ENCODE measurements around the gene ETNK2. TPM values are rescaled to one million over a fixed set of nuclear protein-coding genes. Genes with fewer than 3 reads are reported as not detected.

Gene ETNK2
- total RNA-seq = 10 to 100 TPM; 15.8 to 18.0 TPM
- polyA plus RNA-seq = 10 to 100 TPM; 10.1 to 13.0 TPM
- long read RNA-seq, donor 1, transcript ETNK2-203 (8 exons, 2,434 nt) = major isoform, 42 of 66 reads
- long read RNA-seq, donor 1, partial matches to known transcripts = 2 of 66 reads
- long read RNA-seq, donor 1, other reads (novel, unspliced or antisense) = 19 of 66 reads
- long read RNA-seq, donor 2, transcript ETNK2-203 (8 exons, 2,434 nt) = major isoform, 5 of 12 reads
- long read RNA-seq, donor 2, partial matches to known transcripts = 2 of 12 reads
- long read RNA-seq, donor 2, other reads (novel, unspliced or antisense) = 5 of 12 reads

- DNase-seq (peak; percentile 78 to 92), ATAC-seq (ENCODE audit: low FRiP score) (peak; percentile 67)
- Histone ChIP-seq H3K36me3 (ENCODE audit: control insufficient read depth in 1 of 2, insufficient read depth in 2 of 2, low read length in 1 of 2) (no peaks in the 10 kb centered on the region), H3K4me3 (ENCODE audit: low read length in 2 of 2) (peak within 1 kb of the TSS; percentile 67 to 87), H3K27me3 (ENCODE audit: control insufficient read depth in 1 of 2, insufficient read depth in 2 of 2, low read length in 1 of 2) (no peaks in the 10 kb centered on the region), H3K4me1 (ENCODE audit: control insufficient read depth in 1 of 2, insufficient read depth in 2 of 2, low read length in 2 of 2) (peaks cover 0 to 1% of the 10 kb centered on the region in 2 donors), H3K27ac (ENCODE audit: low read depth in 1 of 2, low read length in 2 of 2) (peak within 1 kb of the TSS in 1 of 2 donors; percentile 77), H3K9me3 (ENCODE audit: control insufficient read depth, low read length) (no peaks in the 10 kb centered on the region)
- intact Hi-C loops (cut with DNase I) = no loop called here
- 0 to 1% methylated on average over 35 to 94 of the region's 94 CpGs for WGBS, 2 donors
Observed at GRCh38 chr1:204151552-204152309, at the start of gene ETNK2. TSS of gene ETNK2 (minus strand) at chr1:204152044. CDS start at chr1:204151852, 192 bp downstream.

GRCh38 chr1:204201348-204202040 is 49.6 kb upstream of the ETNK2 start:
- Histone ChIP-seq H3K36me3 (ENCODE audit: control insufficient read depth in 1 of 2, insufficient read depth in 2 of 2, low read length in 1 of 2) (no peaks in the 10 kb centered on the region), H3K4me1 (ENCODE audit: control insufficient read depth in 1 of 2, insufficient read depth in 2 of 2, low read length in 2 of 2) (no peaks in the 10 kb centered on the region), H3K9me3 (ENCODE audit: control insufficient read depth, low read length) (no peaks in the 10 kb centered on the region), H3K27me3 (ENCODE audit: control insufficient read depth in 1 of 2, insufficient read depth in 2 of 2, low read length in 1 of 2) (no peaks in the 10 kb centered on the region), H3K27ac (ENCODE audit: low read depth in 1 of 2, low read length in 2 of 2) (no peak overlapping the region), H3K4me3 (ENCODE audit: low read length in 2 of 2) (no peak overlapping the region)
- 89 to 91% methylated on average over 12 of the region's 12 CpGs for WGBS, 2 donors
- ATAC-seq (ENCODE audit: low FRiP score) = no peak
- peak in 1 of 2 donors; percentile 47 for DNase-seq
- intact Hi-C loops (cut with DNase I) = no loop called here

- Histone ChIP-seq H3K27ac (ENCODE audit: low read depth in 1 of 2, low read length in 2 of 2) (no peak overlapping the region), H3K4me3 (ENCODE audit: low read length in 2 of 2) (no peak overlapping the region), H3K9me3 (ENCODE audit: control insufficient read depth, low read length) (no peaks in the 10 kb centered on the region), H3K4me1 (ENCODE audit: control insufficient read depth in 1 of 2, insufficient read depth in 2 of 2, low read length in 2 of 2) (no peaks in the 10 kb centered on the region), H3K27me3 (ENCODE audit: control insufficient read depth in 1 of 2, insufficient read depth in 2 of 2, low read length in 1 of 2) (no peaks in the 10 kb centered on the region), H3K36me3 (ENCODE audit: control insufficient read depth in 1 of 2, insufficient read depth in 2 of 2, low read length in 1 of 2) (no peaks in the 10 kb centered on the region)
- intact Hi-C loops (cut with DNase I) = no loop called here
- 69 to 78% methylated on average over 9 of the region's 9 CpGs for WGBS, 2 donors
- ATAC-seq (ENCODE audit: low FRiP score) = no peak
- DNase-seq = no peak
Observed at GRCh38 chr1:204199579-204199978, 47.7 kb upstream of the ETNK2 start.

- Histone ChIP-seq H3K9me3 (ENCODE audit: control insufficient read depth, low read length) (no peaks in the 10 kb centered on the region), H3K27me3 (ENCODE audit: control insufficient read depth in 1 of 2, insufficient read depth in 2 of 2, low read length in 1 of 2) (no peaks in the 10 kb centered on the region), H3K4me1 (ENCODE audit: control insufficient read depth in 1 of 2, insufficient read depth in 2 of 2, low read length in 2 of 2) (no peaks in the 10 kb centered on the region), H3K36me3 (ENCODE audit: control insufficient read depth in 1 of 2, insufficient read depth in 2 of 2, low read length in 1 of 2) (no peaks in the 10 kb centered on the region), H3K27ac (ENCODE audit: low read depth in 1 of 2, low read length in 2 of 2) (no peak overlapping the region), H3K4me3 (ENCODE audit: low read length in 2 of 2) (no peak overlapping the region)
- intact Hi-C loops (cut with DNase I) = no loop called here
- DNase-seq (no peak), ATAC-seq (ENCODE audit: low FRiP score) (no peak)
- WGBS, 2 donors = 54 to 59% methylated on average over 18 of the region's 18 CpGs
Observed at GRCh38 chr1:204198348-204199340, 46.8 kb upstream of the ETNK2 start.

GRCh38 chr1:204197068-204197467 is 45.2 kb upstream of the ETNK2 start:
- intact Hi-C loops (cut with DNase I) = no loop called here
- no peaks in the 10 kb centered on the region for H3K4me1 ChIP-seq (ENCODE audit: control insufficient read depth in 1 of 2, insufficient read depth in 2 of 2, low read length in 2 of 2)

GRCh38 chr1:204196068-204196795 is 44.4 kb upstream of the ETNK2 start, which contains the start of gene KISS1:
TSS of gene KISS1 (minus strand) at chr1:204196491. CDS start at chr1:204192876, 3,615 bp downstream.
- no peaks in the 10 kb centered on the region for H3K36me3 ChIP-seq (ENCODE audit: control insufficient read depth in 1 of 2, insufficient read depth in 2 of 2, low read length in 1 of 2)
- intact Hi-C loops (cut with DNase I) = no loop called here
- H3K27me3 ChIP-seq (ENCODE audit: control insufficient read depth in 1 of 2, insufficient read depth in 2 of 2, low read length in 1 of 2) = no peaks in the 10 kb centered on the region
- ATAC-seq (ENCODE audit: low FRiP score) (no peak), DNase-seq (no peak)
- WGBS, 2 donors = 46 to 51% methylated on average over 18 of the region's 18 CpGs
- no peak within 1 kb of the TSS for H3K27ac ChIP-seq (ENCODE audit: low read depth in 1 of 2, low read length in 2 of 2)
- no peaks in the 10 kb centered on the region for H3K4me1 ChIP-seq (ENCODE audit: control insufficient read depth in 1 of 2, insufficient read depth in 2 of 2, low read length in 2 of 2)
- no peaks in the 10 kb centered on the region for H3K9me3 ChIP-seq (ENCODE audit: control insufficient read depth, low read length)
- H3K4me3 ChIP-seq (ENCODE audit: low read length in 2 of 2) = no peak within 1 kb of the TSS

More at GRCh38 chr1:204197068-204197467, 45.2 kb upstream of the ETNK2 start:
- no peaks in the 10 kb centered on the region for H3K27me3 ChIP-seq (ENCODE audit: control insufficient read depth in 1 of 2, insufficient read depth in 2 of 2, low read length in 1 of 2)
- no peak overlapping the region for H3K4me3 ChIP-seq (ENCODE audit: low read length in 2 of 2)
- 84 to 89% methylated on average over 5 of the region's 5 CpGs for WGBS, 2 donors
- H3K9me3 ChIP-seq (ENCODE audit: control insufficient read depth, low read length) = no peaks in the 10 kb centered on the region
- H3K27ac ChIP-seq (ENCODE audit: low read depth in 1 of 2, low read length in 2 of 2) = no peak overlapping the region
- DNase-seq = no peak
- ATAC-seq (ENCODE audit: low FRiP score) = no peak
- H3K36me3 ChIP-seq (ENCODE audit: control insufficient read depth in 1 of 2, insufficient read depth in 2 of 2, low read length in 1 of 2) = no peaks in the 10 kb centered on the region

- H3K4me3 ChIP-seq (ENCODE audit: low read length in 2 of 2) = no peak overlapping the region
- no peaks in the 10 kb centered on the region for H3K4me1 ChIP-seq (ENCODE audit: control insufficient read depth in 1 of 2, insufficient read depth in 2 of 2, low read length in 2 of 2)
- intact Hi-C loops (cut with DNase I) = no loop called here
- H3K27me3 ChIP-seq (ENCODE audit: control insufficient read depth in 1 of 2, insufficient read depth in 2 of 2, low read length in 1 of 2) = no peaks in the 10 kb centered on the region
- DNase-seq = no peak
- H3K27ac ChIP-seq (ENCODE audit: low read depth in 1 of 2, low read length in 2 of 2) = no peak overlapping the region
- no peak for ATAC-seq (ENCODE audit: low FRiP score)
- 75 to 77% methylated on average over 6 to 7 of the region's 7 CpGs for WGBS, 2 donors
- H3K9me3 ChIP-seq (ENCODE audit: control insufficient read depth, low read length) = no peaks in the 10 kb centered on the region
- H3K36me3 ChIP-seq (ENCODE audit: control insufficient read depth in 1 of 2, insufficient read depth in 2 of 2, low read length in 1 of 2) = no peaks in the 10 kb centered on the region
Observed at GRCh38 chr1:204194771-204195170, 42.9 kb upstream of the ETNK2 start.
